NCI-H2107 (cell line): ENCODE results near the gene ZFP62.

Experiments used
- DNase-seq: peaks from one replicate; lab custom pipeline; 2025; lab: John Stamatoyannopoulos, UW

The ZFP62 gene

DNA sequence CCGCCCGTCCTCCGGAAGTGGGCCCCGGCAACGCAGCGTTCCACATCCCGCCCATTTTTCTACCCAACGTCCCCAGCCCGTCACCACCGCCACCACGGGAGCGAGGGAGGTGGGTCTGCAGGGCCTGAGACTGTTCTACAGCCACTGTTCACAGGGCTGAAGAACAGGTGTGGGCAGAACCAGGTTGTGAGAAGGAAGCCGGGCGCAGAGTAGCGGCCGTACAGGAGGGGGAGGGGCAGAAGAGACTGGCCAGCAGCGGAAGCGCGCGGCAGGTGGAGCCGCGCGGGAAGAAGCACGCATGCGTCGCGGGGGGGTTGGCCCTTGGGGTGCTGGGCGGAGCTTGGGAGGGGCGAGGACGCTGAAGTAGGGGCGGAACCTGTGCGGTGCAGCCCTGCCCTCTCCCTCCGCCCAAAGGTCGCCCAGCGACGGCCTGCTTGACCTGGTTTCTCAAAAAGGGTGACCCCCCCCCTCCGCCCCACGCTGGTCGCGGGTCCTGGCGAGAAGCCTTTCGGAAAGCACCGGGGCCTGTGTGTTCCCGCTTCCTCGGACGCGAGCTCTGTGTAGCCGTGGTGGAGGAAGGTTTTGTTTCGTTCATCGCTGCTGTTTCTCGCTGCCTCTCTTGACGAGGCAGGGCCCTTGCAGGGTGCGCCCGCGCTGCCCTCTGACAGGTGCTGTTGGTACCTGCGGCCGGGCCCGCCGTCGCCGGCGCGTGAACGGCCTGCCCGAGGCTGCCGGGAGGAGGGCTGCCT, 50.7 kb downstream of the ZFP62 start:
- DNase-seq, result peak; percentile 63

DNA sequence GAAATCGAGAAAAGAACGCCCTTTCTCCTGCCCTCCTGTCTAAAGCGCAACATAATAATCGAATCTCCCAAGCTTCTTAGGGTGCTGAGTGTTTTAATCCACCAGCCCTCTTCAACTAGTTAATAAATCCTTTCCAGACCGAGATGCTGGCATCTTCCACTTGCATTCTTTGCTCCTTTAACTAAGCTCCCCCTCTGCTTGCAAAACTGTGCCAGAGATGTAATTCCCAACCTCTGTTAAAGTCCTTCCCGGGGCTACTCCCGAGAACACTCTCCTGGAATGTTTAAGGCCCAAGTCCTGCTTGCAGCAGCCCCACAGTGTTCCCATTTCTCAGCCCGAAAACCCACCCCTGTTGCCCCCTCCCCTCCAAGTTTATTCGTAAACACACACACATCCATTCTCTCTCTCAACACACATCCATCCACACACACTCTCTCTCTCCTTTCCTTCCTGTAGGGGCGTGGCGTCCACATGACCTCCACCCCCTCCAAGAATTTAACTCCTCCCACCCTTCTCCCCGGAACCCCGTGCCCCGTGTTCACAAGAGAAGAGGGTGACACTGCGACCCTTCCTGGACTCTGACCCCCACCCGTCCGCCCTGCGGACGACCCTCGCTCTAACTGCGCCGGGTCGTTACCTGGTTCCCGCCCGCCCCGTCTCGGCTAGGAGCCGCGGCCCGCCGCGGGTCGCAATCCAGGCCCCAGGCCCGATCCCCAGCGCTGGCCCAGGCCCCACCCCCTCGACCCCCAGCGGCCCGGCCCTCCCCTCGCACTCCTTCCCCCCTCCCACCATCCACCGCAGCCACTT, 51.5 kb downstream of the ZFP62 start:
- peak; percentile 61 for DNase-seq

DNA sequence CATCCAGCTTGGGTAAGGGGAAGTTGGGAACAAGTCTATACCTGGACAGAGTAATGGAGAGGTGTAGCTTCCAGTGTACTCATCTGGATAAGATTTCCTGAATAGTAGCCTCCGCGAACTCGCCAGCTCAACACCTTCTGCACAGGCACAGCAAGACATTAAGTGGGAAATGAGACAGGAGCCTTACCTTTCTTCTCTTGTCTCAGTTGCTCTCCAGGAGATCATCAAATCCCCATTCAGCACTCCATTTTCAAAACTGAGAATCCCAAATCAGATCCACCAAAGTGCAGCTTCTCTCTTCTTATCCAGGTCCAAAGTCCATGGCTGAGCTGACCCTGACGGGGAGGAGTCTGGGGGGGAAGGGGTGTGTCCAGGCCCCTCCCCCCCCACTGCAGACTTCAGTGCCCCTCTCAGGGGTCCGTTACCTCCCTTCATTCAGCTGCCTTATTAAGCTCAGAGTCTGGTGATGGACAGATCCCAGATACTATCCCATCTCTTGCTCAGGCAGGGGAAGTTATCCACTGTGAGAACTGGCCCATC, 52.5 kb downstream of the ZFP62 start:
- DNase-seq, result no peak

DNA sequence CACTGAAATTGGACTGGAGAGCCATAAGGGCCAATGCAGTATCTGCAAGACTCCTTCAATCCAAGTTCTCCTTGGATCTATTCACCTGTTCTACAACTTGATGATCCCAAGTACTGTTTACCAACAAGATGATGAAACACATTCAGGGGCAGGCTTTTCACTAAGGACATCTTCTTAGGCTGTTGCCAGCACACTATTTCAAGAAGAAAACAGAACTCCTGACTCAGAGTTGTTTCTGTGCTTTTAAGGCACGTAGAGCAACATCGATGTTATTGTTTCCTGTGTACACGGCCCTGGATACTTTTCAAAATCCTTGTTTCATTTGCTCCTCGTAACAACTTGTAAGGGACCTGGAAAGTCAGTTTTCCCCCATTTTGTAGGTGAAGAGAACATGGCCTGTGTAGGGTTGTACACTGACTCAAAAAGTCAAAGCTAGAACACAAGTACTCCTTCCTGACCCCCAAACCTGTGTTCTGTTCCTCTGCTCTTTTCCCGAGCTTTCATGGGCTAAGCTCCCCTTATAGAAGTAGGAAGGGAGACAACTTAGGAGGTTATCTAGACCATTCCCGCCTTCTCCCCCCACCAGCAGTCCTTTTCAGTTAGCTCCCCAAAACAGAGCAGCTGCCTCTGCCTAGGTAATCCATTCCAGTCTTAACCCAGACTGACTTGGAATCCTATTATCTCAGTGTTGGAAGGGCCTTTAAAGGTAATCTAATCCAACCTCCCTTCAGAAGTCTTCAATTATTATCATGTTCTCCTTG, 53.2 kb downstream of the ZFP62 start:
- DNase-seq, result no peak

DNA sequence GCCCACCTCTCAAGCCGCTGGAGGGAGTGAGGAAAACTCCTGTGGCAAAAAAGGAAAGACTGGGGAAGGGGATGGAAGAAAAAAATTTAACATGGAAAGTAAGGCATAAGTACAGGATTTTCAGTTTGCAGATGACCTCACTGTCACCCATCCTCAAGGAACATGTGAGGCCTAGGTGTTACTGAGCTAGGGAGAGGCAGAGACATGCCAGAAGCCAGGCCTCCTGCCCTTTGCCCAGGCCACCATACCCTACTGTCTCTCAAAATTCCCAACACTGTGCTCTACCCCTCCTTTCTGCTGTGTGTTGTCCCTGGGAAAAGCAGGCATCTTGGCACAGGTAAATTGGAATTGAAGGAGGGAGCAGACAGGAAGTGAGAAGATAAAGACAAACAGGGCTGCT, 54.0 kb downstream of the ZFP62 start:
- DNase-seq, result no peak

DNA sequence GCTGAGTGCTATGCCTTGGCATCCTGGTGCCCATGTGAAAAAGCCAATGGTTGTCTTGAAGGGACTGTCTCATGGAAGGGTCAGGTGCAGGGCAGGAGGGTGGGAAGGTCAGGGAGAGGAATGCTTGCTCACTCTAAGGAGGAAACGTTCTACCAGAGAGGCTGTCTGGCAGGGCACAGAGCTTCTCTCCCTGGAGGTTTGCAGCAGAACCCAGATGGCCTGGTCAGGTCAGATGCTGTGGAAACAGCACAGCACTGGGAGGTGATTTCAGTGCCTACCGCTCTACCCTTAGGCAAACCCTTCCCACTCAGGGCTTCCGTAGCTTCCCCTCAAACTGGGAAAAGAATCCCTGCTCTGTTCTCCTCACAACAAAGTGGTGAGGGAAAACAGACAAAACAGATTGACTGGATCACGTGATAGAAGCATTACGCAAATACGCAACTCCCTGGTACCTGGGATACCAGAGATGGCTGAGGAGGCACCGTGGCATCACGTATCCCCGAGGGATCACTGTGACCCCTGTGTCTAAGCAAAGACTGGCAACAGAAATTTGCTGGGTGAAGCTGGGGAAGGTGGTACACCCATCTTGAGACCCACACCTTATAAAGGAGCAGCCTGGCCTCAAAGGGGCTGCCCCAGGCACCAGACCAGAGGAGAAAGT, 54.6 kb downstream of the ZFP62 start:
- no peak for DNase-seq

DNA sequence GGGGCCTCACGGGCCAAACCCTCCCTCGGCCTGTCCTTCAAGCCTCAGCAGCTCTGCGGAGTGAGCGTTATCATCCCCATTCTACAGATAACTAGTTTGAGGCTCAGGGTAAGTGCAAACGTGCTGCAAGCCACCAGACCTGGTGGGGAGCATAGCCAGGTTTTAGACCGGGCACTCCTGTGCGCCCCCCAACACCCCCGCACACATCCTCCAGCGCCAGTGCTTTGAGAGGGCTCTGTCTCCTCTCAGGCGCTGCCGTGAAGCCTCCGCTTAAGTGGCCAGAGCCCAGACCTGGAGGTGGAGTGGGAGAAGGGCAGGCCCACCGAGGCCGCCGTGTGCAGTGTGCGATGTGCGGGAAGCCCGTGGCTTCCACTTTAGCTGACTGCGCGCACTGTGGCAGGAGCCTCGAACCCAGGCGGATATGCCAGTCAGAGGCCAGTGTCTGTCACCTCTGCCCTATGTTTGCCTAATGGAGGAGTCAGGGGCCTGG, 56.9 kb downstream of the ZFP62 start:
- DNase-seq, result no peak

DNA sequence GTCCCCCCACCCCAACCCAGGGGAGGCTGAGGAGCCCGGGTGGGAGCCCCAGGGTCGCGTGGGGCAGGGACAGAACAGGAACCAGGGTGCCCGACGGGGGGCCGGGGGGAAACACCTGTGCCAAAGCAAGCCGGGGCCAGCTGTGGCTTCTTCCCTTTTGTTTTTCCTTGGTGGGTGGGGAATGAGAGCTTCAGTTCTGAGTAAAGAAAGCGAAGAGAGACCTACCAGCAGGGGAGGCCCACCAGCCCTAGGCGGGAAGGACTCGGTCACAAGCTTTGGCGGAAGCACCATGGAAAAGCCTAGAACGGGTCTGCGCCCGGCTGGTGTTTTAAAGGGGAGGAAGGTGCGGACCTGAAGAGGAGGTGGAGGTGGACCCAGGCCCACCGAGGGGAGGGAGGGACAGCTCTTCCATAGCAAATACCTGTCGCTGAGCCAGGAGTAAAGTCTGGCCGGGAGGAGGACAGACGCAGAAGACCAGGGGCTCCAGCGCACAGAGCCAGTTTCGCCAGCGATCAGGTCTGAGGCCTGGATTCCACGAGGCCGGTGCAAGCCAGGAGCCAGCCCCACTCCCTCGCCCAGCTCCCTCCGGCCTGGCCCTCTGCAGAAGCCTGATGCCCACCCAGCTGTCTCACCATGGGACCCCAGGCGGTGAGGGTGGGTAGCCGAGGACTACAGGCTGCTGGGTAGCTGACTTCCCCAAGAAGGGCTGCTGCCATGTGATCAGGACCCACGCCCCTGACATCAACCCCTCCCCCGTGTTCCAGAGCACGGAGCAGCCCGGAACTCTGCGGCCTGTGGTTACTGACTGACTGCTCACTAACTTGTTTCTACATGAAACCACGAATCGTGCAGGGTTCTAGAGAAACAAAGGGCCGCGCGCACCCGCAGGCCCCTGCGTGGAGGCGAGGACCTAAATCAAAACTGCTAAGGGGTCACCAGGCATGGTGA, 57.6 kb downstream of the ZFP62 start:
- no peak for DNase-seq

DNA sequence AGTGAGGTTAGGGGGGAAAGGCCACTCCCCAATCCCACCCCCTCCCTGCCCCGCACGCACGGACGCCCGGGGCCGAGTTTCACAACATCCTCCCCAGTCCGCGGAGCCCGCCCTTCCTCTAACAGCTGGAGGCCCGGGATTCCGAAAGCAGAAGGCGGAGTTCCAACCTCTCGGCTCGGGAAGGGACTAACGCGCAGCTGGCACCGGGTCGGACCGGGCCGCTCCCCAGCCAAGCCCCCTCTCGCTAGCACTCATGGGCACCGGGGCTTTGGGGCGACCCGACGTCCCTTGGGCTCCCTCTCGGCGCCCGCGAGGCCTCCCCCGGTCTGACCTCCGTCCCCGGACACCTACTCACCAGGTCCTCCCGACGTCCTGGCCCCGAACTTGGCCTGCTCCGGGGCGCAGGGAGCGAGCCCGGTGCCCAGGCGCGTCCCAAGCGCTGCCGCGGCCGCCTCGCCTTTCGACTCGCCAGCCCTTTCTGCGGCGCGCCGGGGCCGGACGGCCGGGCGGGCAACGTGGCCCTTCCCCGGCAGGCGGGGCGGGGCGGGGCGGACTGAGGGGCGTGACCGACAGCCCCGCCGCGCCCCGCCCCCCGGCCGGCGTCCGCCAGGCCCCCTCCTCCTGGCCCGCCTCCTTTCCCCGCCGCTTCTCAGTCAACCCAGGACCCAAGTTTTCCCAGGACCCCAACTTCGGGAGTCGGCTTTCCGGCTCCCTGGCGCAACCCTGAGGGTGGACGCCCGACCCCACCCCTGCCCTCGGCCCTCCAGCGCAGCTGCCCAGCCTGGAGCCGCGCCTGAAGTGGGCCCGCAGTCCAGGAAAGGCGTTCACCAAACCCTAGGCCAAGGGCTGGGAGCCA, 58.5 kb downstream of the ZFP62 start, which contains the start of gene MGAT1:
TSS of gene MGAT1 (minus strand) at position 482 of the 856 bp plus-strand sequence. CDS start 9,835 bp downstream, outside the sequence.
- no peak for DNase-seq

DNA sequence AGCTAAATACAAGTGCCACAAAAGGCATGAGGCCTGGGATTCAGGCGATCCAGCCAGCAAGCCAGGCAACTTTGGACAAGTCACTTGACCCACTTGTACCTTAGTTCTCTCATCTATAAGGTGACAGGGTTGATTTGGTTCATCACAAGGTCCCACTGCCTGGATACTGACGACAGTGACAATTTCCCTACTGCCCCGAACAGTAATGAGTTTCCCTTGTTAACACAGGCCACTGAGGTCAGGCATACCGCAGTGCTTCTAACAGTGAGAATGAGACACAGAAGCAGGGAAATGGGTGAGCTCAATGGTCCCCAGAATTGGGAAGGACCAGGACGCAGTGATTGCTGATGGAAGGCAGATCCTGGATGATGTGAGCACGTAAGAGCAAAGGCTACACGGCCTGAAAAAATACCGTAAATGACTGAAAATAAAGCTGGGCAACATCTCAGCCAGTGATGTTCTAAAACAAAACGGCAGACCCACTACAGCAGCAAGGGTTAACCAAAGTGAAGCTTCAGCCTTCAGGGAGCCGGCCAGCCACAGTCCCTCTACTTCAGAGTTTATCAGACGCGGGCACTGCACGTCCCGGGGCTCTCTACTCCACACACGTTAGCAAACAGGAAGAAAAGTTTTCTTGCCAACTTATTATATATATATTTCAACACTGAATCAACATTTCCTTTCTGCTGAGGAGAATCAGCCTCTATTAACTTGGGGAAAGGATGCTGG, 59.3 kb downstream of the ZFP62 start:
- no peak for DNase-seq

DNA sequence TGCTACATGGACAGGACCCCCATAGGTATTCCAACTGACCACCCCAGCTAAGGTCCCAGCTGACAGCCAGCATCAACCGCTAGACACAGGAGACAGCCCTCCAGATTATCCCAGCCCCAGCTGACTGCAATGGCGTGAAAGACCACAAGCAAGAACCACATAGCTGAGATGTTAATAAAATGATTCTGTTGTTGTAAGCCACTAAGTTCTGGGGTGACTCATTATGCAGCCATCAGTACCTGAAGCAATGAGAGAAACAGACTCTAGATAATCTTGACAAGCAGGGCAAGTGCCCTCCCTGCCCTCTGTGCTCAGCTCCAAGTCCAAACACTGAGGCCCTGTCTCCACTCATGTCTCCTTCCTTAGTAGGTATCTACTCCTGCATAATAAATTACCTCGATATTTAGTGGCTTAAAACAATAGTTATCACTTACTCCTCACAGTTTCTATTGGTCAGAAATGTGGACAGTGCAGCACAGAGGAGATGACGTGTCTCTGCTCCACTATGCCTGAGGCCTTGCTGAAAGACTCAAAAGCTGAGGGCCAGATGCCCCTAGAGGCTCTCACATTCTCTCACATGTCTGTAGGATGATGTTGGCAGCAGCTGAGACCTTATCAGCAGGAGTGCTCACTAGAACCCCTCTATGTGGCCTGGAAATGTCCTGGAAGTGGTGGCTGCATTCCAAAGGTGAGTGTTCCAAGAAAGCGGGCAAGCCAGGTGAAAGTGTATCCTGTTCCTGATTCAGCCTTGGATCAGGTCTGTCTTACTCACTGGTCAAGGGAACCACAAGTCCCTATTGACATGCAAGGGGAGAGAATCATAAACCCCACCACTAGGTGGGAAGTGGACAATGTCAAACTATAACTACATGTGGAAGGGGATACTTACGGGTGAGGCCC, 60.9 kb downstream of the ZFP62 start:
- DNase-seq, result no peak

DNA sequence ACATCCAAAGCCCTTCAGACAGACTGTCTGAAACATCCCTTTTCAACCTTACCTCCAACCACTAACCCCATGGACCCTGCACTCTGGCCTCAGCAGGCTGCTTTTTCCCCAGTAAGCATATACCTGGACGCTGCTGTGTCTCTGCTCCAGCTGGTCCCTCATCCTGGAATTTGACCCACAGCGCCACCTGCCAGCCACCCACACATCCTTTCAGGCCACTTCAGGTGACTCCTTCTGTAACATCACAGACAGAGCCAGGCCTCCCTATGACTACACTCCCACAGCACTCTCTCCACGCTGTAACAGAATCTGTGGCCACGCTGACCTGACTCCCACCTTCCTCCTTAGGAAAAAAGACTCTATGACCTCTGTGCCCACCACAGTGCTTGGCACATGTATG, 61.9 kb downstream of the ZFP62 start:
- no peak for DNase-seq

DNA sequence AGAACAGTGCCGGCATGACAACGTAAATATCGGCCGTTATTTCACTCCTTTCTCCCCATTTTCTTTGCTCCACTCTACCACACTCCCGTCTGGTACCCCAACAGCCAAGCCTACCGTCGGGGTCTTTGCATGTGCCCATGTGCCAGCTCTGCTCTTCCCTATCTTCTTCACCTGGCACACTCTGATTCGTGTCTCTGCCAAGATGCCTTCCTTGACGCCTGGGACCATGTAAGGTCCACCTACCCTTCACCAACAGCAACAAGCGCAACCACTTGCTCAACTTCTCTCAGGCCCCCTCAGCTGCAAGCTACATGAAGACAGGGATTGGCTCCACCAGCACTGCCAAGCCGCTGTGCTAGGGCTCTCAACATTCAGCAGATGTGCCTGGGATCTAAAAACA, 62.9 kb downstream of the ZFP62 start:
- no peak for DNase-seq
